KMS-11 (cell line): ENCODE data around the gene RAB11FIP5.
"Not testable (repeated sequence)": the region's sequence is repeated elsewhere in the genome, so short reads cannot be mapped to it uniquely, and the experiment has no call there.

ENCODE experiments used
- H2AFZ ChIP-seq: fragments of 200-600 bp; sonication (generic); 2 replicates; pipeline ENCODE4 v1.6.1; 2016; ENCODE audit warnings: antibody characterized with exemption, mixed run types, low read depth
- H3K27ac ChIP-seq: fragments of 200-600 bp; sonication (generic); 2 replicates; pipeline ENCODE4 v1.6.1; 2016; ENCODE audit warnings: mild to moderate bottlenecking, mixed run types
- H3K27me3 ChIP-seq: fragments of 200-600 bp; sonication (generic); 2 replicates; pipeline ENCODE4 v1.6.1; 2017; ENCODE audit warnings: mild to moderate bottlenecking, low read depth, mixed run types, moderate library complexity; ENCODE audit not compliant: insufficient read depth
- H3K36me3 ChIP-seq: fragments of 200-600 bp; sonication (generic); 2 replicates; pipeline ENCODE4 v1.6.1; 2017; ENCODE audit warnings: mild to moderate bottlenecking, mixed run types; ENCODE audit not compliant: insufficient read depth
- H3K4me1 ChIP-seq: fragments of 200-600 bp; sonication (generic); 2 replicates; pipeline ENCODE4 v1.6.1; 2016; ENCODE audit warnings: mild to moderate bottlenecking, low read depth, mixed run types; ENCODE audit not compliant: poor library complexity, severe bottlenecking
- H3K4me2 ChIP-seq: fragments of 200-600 bp; sonication (generic); 2 replicates; pipeline ENCODE4 v1.7.0; 2016; ENCODE audit warnings: mild to moderate bottlenecking, mixed run types
- H3K4me3 ChIP-seq: fragments of 200-600 bp; sonication (generic); IDR thresholded peaks from 2 replicates; pipeline ENCODE4 v1.6.1; 2017; ENCODE audit warnings: low read depth, low read length, mixed read lengths; ENCODE audit not compliant: insufficient read depth
- H3K79me2 ChIP-seq: fragments of 200-600 bp; sonication (generic); 2 replicates; pipeline ENCODE4 v1.6.1; 2016; ENCODE audit warnings: low read depth, mixed run types; ENCODE audit not compliant: insufficient read depth
- H3K9ac ChIP-seq: fragments of 200-600 bp; sonication (generic); 2 replicates; pipeline ENCODE4 v1.6.1; 2016; ENCODE audit warnings: mild to moderate bottlenecking, mixed run types
- H4K20me1 ChIP-seq: fragments of 200-600 bp; sonication (generic); 2 replicates; pipeline ENCODE4 v1.6.1; 2016; ENCODE audit warnings: mild to moderate bottlenecking, mixed run types; ENCODE audit not compliant: insufficient read depth
- TF ChIP-seq, protein P1 (sequence below): fragments of 200-600 bp; sonication (generic); conservative IDR thresholded peaks from 2 replicates; pipeline ENCODE4 v1.6.1; 2017; ENCODE audit warnings: low read depth, mild to moderate bottlenecking, antibody characterized with exemption, low read length, moderate library complexity, mixed read lengths

RAB11FIP5 gene

DNA sequence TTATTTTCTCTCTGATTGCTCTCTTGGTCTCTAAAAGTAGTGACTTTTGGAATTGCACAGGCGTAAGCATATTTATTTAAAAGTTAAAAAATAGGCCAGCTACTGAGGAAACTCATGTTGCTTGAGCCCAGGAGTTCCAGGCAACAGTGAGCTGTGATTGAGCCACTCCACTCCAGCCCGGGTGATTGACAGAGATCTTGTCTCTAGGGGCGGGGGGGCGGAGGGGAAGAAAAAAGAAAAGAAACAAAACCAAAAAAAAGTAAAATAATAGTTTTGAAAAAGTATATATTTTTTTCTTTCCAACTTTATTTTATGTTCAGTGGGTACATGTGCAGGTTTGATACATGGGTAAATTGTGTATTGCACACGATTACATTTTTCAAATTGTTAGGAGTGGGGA is 18.0 kb upstream of the RAB11FIP5 start:
- no peaks in the 10 kb centered on the region for H3K79me2 ChIP-seq
- H4K20me1 ChIP-seq = no peaks in the 10 kb centered on the region
- no peak overlapping the region for H3K9ac ChIP-seq
- no peak overlapping the region for H3K4me3 ChIP-seq
- TF ChIP-seq, protein P1, sequence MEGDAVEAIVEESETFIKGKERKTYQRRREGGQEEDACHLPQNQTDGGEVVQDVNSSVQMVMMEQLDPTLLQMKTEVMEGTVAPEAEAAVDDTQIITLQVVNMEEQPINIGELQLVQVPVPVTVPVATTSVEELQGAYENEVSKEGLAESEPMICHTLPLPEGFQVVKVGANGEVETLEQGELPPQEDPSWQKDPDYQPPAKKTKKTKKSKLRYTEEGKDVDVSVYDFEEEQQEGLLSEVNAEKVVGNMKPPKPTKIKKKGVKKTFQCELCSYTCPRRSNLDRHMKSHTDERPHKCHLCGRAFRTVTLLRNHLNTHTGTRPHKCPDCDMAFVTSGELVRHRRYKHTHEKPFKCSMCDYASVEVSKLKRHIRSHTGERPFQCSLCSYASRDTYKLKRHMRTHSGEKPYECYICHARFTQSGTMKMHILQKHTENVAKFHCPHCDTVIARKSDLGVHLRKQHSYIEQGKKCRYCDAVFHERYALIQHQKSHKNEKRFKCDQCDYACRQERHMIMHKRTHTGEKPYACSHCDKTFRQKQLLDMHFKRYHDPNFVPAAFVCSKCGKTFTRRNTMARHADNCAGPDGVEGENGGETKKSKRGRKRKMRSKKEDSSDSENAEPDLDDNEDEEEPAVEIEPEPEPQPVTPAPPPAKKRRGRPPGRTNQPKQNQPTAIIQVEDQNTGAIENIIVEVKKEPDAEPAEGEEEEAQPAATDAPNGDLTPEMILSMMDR = no peak
- no peak overlapping the region for H3K4me2 ChIP-seq
- H3K36me3 ChIP-seq = no peaks in the 10 kb centered on the region
- no peak overlapping the region for H2AFZ ChIP-seq
- no peaks in the 10 kb centered on the region for H3K27me3 ChIP-seq
- no peak overlapping the region for H3K27ac ChIP-seq
- H3K4me1 ChIP-seq = no peaks in the 10 kb centered on the region

DNA sequence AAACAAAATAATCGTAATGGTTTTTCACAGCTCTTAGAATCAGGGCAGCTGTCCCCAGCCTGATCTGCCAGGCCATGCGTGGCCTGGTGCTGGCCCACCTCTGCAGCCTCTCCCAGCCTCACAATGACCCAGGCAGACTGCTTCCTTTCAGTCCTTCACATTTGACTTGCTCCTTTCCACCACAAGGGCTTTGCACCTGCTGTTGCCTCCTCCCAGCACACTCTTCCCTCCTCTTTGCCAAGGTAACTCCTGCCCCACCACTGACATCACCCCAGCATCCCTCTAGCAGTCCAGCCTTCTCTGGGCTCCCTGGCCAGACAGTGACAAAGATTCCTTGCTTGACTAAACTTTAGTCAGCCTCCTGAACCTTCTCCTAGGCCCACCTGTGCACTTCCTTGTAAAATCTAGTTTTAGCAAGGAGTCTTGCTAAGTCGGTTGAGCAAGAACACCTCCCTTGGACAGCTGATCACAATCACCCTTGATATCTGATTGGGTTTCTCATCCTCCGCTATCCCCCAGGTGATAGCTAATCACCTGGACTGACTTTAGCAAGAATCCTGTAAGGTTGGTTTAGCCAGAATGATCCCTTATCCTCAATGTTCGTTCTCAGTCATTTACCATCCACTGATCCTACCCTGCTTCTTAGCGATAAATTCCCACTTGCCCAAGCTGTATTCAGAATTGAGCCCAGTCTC is 16.2 kb upstream of the RAB11FIP5 start:
- no peaks in the 10 kb centered on the region for H3K36me3 ChIP-seq
- no peaks in the 10 kb centered on the region for H3K27me3 ChIP-seq
- no peaks in the 10 kb centered on the region for H3K79me2 ChIP-seq
- no peaks in the 10 kb centered on the region for H3K4me1 ChIP-seq
- no peak overlapping the region for H3K4me2 ChIP-seq
- no peaks in the 10 kb centered on the region for H4K20me1 ChIP-seq
- H3K27ac ChIP-seq = no peak overlapping the region
- TF ChIP-seq, protein P1 = no peak
- H3K4me3 ChIP-seq = no peak overlapping the region
- H2AFZ ChIP-seq = no peak overlapping the region
- no peak overlapping the region for H3K9ac ChIP-seq

DNA sequence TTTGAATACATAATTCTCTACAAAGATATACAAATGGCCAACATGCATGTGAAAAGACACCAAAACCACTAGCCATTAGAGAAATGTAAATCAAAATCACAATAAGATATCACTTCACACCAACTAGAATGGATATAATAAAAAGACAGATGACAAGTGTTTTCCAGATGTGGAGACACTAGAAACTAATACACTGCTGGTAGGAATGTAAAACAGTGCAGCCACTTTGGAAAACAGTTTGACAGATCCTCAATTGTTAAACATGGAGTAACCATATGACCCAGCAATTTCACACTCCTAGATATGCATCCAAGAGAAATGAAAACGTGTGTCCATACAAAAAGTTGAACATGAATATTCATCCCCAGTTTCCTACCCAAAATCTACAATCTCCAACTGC is 9.8 kb upstream of the RAB11FIP5 start:
- Histone ChIP-seq H3K79me2 (no peaks in the 10 kb centered on the region), H3K36me3 (no peaks in the 10 kb centered on the region), H3K4me1 (no peaks in the 10 kb centered on the region), H3K27me3 (no peaks in the 10 kb centered on the region), H4K20me1 (no peaks in the 10 kb centered on the region), H3K4me2 (no peak overlapping the region), H3K4me3 (no peak overlapping the region), H3K27ac (no peak overlapping the region), H3K9ac (no peak overlapping the region), H2AFZ (no peak overlapping the region)
- TF ChIP-seq, protein P1 = no peak

DNA sequence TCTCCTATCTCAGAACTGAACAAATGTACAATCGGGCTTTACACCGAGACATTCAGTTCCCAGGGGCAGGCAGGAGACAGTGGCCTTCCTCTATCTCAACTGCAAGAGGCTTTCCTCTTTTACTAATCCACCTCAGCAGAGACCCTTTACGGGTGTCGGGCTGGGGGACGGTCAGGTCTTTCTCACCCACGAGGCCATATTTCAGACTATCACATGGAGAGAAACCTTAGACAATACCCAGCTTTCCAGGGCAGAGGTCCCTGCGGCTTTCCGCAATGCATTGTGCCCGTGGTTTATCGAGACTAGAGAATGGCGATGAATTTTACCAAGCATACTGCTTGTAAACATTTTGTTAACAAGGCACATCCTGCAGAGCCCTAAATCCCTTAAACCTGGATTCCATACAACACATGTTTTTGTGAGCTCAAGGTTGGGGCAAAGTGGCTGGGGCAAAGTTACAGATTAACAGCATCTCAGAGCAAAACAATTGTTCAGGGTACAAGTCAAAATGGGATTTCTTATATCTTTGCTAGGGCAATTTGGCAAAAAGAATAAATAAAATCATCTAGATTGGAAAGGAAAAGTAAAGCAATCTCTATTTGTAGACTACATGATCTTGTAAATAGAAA is 7.0 kb upstream of the RAB11FIP5 start:
- H3K4me2 ChIP-seq = not testable (repeated sequence)

DNA sequence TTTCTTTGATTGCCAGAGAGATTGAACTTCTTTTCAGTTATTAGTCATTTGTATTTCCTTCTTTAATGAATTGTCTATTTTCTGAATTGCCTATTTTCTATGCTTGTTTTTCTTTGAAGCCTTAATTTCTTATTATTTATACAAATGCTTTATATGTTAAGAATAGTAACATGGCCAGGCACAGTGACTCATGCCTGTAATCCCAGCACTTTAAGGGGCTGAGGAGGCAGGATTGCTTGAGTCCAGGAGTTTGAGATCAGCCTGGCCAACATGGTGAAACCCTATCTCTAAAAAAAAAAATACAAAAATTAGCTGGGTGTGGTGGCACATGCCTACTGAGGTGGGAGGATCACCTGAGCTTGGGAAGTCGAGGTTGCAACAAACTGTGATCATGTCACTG is 4.7 kb upstream of the RAB11FIP5 start:
- Histone ChIP-seq H3K4me2 (no peak overlapping the region), H3K9ac (no peak overlapping the region), H3K79me2 (no peaks in the 10 kb centered on the region), H3K27me3 (no peaks in the 10 kb centered on the region), H4K20me1 (no peaks in the 10 kb centered on the region), H3K27ac (no peak overlapping the region), H3K36me3 (no peaks in the 10 kb centered on the region), H3K4me1 (peaks cover 4% of the 10 kb centered on the region), H3K4me3 (no peak overlapping the region), H2AFZ (no peak overlapping the region)
- TF ChIP-seq, protein P1 = no peak

More for the DNA sequence above, 7.0 kb upstream of the RAB11FIP5 start:
- H3K27ac ChIP-seq, H3K4me1 ChIP-seq, H3K79me2 ChIP-seq, H2AFZ ChIP-seq, H3K9ac ChIP-seq, H3K4me3 ChIP-seq, H3K27me3 ChIP-seq, H3K36me3 ChIP-seq, H4K20me1 ChIP-seq: not testable (repeated sequence)
